GM19463 (cell line): Measurements from ENCODE around the gene BTN2A1.
A peak's percentile ranks its signal among the peaks of the same experiment; 100 is the strongest.

ENCODE experiments used
- ATAC-seq: cut with Tn5 transposase; IDR thresholded peaks from one replicate; pipeline ENCODE4 v1.9.1; 2021; ENCODE audit warnings: mild to moderate bottlenecking, moderate library complexity; ENCODE audit not compliant: unreplicated experiment

BTN2A1 gene

DNA sequence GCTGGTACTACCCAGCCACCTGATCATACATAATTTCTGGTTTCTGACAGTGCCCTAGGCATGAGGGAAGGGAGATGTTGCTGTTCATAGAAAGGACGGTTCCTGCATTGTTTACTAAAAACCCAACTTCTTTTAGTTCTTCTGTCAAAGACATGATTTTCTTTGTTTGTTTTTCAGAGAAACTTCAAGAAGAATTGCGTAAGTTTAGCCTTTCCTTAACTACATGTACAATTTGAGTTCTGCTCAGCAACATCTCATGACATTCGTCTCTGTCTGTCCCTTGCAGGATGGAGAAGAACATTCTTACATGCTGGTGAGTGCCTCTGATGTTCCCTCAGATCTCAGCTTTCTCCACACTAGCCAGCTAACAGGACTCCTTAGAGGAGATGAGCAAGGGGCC lies 8.0 kb downstream of the BTN2A1 start:
- ATAC-seq = no peak

- no peak for ATAC-seq
Observed at GRCh38 chr6:26468829-26469228, 11.1 kb downstream of the BTN2A1 start.

DNA sequence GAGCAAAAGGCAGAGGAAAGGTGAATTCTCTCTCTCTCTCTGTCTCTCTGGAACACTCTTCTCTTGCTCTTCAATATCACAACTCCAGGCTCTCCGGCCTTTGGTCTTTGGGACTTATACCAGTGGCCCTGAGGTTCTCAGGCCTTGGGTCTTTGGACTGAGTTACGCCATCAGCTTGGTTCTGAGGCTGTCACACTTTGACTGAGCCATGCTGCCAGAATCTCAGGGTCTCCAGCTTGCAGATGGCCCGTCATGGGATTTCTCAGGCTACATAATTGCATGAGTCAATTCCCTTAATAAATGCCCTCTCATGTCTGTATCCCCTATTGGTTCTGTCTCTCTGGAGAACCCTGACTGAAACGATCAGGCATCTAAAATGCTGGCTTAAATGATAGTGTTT lies 12.9 kb downstream of the BTN2A1 start:
- ATAC-seq = no peak

DNA sequence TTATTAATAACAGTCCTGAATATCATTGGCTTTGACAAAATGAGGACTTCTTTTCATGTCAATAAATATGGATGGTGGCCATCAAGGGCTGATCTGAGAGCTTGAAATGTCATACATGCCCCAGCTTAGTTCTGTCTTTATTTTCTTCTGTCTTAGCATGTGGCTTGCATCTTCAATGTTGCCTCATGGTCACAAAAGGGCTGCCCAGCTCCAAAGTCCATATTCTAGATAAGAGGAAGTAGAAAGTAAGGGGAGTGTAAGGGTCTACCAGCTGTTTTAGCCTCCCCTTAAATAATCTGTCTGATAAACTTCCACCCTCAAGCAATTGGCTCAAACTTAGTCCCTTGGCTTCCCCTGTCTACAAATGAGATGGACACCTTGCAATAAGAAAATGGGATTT lies 14.2 kb downstream of the BTN2A1 start:
- no peak for ATAC-seq

- ATAC-seq = no peak
Observed at GRCh38 chr6:26472549-26473290, 15.0 kb downstream of the BTN2A1 start.

- ATAC-seq = no peak
Observed at GRCh38 chr6:26473429-26473757, 15.6 kb downstream of the BTN2A1 start.

- peak; percentile 87 for ATAC-seq
Observed at GRCh38 chr6:26473758-26474438, 16.1 kb downstream of the BTN2A1 start.

- ATAC-seq = no peak
Observed at GRCh38 chr6:26474439-26474881, 16.7 kb downstream of the BTN2A1 start.

- ATAC-seq = no peak
Observed at GRCh38 chr6:26475823-26476729, 18.3 kb downstream of the BTN2A1 start.

DNA sequence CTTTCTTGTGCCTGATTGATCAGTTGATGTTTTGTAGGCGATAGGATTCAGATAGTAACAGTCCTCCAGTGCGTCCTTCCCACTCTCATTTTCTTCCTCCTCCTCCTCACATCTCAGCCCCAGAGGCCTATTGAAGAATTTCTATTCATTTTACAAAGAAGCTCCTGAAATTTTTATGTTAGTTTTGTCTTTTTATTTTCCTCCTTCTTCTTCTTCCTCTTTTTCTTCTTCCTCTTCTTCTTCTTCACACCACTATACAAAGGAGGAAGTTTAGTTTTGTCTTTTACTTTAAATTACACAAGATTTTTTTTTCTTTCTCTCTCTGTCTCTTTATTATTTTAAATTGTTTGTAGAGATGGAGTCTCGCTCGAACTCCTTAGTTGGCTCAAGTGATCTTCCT lies 19.1 kb downstream of the BTN2A1 start:
- no peak for ATAC-seq

DNA sequence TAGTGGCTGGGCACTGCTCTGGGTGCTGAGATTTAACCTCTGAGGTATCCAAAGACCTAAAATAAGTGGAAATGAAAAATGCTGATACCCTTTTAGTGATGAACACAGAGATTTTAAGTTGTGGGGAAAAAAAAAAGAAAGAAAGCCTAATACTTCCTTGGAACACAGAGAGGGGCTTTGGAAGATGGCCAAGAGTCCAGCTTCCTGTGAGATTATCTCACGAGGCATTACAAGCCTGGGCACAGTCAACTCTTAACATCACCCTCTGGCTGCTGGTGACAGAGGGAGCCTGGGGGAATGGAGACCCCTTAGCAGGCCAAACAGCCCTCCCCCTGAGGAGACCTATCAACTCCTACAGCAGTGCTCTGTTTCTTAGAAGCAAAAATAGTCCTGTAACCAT lies 19.7 kb downstream of the BTN2A1 start:
- no peak for ATAC-seq

DNA sequence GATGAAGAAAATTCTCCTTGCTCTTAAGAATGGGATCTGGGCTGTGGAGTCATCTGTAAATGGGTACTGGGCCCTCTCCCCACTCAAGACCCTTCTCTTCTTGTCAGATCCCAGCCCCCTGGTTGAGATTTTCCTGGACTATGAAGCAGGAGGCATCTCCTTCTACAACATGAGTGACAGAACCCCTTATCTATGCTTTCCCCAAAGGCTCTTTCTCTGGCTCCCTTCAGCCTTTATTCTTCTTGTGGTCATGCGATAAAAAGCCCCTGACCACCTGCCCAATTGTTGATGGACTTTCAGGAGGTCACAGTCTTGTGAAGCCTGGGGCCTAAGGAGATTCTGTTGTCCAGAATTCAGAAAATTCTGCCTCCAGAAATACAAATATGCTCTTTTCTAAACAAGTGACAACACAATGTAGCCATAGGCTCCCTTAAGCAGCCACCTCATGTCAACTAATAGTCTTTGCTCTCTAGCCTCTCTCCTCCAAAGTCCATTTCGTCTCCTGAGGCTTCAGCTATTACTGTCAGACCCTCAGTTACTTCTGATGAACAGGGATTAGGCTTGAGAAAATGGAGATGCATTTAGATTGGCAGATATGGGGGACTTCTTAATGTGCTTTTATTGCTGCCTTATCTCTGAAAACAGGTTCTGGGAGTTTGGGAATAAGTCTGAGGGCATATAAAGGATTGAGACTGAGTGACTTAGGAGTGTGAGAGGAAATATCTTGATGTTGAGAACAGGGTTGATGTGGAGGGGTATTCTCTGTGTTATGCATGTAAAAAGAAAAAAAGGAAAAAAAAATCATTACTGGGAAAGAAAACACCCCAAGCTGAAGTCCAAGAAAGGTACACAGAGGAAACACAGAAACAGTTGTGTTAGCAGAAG lies 20.6 kb downstream of the BTN2A1 start:
- ATAC-seq = no peak

- no peak for ATAC-seq
Observed at GRCh38 chr6:26478985-26479278, 21.2 kb downstream of the BTN2A1 start.

DNA sequence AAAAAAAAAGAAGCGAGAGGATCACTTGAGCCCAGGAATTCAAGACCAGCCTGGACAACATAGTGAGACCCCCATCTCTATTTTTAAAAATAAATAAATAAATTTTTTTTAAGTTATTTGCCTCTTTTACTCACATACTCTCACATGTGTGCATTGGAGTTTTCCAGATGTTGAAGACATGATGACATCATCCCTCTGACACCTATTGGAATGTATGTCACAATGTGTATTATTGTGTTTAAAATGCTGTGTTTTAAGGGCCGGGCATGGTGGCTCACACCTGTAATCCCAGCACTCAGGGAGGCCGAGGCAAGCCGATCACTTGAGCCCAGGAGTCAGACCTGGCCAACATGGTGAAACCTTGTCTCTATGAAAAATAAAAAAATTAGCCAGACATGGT lies 24.6 kb downstream of the BTN2A1 start:
- ATAC-seq = no peak

DNA sequence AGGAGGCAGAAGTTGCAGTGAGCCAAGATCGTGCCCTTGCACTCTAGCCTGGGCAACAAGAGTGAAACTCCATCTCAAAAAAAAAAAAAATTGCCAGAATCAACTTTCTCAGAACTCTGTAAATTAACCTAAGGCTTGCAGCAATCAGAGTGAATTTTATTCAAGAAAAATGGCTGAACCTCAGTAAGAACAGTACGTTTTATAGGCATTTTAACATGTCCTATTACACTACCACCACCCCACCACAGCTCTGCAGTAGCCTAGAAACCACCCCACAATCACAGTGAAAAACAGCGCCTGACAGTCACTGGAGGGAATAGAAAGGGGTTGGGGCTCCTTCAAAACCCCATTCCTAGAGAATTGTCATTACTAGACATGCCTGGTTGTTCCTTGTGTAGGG lies 26.0 kb downstream of the BTN2A1 start:
- ATAC-seq = no peak

DNA sequence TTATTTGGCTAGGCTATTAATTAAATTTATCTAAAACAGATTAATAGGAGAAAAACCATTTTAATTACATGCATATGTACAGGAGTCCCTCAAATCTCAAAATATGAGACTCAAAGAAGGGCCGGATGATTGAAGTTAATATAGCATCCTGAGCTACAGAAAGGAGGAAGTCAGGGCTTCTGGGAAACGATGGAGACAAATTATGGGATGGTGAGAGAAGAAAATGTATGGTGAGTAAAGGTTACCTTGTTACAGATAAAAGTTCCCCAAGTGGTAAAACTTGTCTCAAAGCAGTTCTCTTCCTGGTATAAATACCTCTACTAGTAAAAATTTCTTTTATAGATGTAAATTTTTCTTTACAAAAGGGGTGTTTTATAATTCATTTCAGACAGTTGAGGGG lies 26.4 kb downstream of the BTN2A1 start:
- ATAC-seq = no peak

DNA sequence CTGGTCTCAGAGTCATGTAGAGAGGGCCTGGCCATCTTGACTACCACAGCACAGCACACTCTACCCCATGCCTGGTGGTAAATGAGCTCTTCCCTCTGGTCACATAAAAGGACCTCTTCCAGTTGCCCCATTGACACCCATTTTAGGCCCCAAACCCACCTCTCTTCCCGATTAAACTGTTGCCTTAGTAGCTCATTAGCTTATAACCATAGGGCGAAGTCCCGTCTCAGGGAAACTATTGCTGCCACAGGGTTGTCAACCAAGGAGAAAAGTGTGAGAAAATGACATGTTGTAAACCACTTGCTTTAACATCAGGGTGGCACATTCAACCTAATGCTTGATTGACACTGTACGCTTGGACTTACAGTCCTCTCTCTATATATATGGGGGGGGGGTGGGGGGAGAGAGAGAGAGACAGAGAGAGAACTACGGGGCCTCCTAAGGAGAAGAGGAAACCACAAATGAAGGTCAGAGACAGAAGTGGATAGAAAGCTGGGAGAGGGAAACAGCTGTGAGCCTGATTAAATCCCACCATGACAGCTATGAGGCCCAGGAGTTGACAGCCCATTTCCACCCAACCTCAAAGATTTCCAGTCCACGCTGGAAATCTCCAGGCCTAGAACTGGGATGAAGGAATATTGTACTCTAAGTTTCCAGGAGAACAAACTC lies 27.5 kb downstream of the BTN2A1 start:
- no peak for ATAC-seq

DNA sequence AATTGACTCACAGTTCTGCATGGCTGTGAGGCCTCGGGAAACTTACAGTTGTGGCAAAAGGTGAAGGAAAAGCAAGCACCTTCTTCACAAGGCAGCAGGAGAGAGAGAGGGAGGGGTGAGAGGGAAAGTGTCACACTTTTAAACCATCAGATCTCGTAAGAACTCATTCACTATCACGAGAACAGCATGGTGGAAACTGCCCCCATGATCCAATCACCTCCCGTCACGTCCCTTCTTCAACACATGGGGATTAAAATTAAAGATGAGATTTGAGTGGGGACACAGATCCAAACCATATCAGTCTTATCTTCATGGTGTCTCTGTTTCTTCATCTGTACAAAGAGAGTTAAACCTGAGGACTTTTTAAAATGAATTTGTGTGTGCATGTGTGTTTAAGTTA lies 28.6 kb downstream of the BTN2A1 start:
- no peak for ATAC-seq

DNA sequence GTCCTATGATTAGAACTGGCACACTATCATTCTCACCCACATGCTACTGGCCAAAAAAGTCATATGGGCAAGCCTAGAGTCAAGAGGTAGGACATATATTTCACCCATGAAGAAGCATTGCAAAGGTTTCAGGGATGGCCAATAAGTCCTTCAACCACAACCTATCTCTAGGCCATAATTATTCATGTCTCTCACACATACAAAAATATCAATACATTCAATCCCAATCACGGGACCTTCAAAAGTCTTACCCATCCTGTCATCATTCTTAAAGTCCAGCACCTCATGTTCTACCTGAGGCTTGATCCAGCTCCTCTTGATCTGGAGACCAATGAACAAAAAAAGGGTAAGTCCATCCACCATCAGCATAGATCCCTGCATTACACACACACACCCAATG lies 29.7 kb downstream of the BTN2A1 start:
- ATAC-seq = no peak
